ENCODE results near the gene DUS2.

DUS2 gene

GRCh38 chr16:68047987-68048386, 24.9 kb downstream of the DUS2 start:
- no peak for FAIRE-seq

DNA sequence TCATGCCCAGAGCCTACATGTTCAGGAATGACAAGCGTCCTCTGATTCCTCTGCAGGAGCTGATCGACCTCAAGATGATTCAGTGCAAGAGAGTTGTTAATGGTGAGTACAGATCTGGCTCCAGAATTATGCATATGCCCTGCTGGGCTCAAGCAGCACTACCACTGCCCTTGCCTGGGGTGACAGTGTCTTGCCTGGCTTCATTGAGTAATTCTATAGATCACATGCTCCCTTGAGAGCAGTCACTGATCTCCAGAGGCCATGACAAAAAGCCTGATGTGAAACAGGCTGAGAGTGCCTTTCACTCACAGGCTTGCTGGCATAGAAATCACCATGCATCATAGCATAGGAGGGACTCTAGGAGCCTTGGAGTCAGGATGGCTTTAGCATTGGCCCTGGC, 26.4 kb downstream of the DUS2 start:
- no peak for FAIRE-seq

- no peak for FAIRE-seq
These were observed 32.3 kb downstream of the DUS2 start for GRCh38 chr16:68055395-68055794.

DNA sequence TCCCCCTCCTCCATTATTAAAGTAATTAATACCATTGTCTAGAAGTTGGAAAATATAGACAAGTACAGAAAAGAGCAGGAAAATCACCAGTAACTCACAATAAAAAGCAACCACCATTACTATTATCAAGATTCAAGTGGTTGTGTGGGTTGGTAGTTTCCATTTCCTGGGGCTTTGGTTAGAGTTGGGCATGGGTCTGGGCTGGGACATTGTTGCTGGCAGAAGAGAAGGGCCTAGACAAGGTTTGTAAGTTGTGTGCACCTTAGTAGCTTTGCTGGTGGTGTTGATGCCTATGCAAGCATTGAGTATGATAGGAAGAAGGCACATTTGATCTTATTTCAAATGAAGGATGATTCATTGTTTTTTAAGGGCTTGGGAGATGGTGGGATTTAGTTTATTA, 36.7 kb downstream of the DUS2 start:
- no peak for FAIRE-seq

- no peak for FAIRE-seq
These were observed 38.3 kb downstream of the DUS2 start for GRCh38 chr16:68061396-68061795.

DNA sequence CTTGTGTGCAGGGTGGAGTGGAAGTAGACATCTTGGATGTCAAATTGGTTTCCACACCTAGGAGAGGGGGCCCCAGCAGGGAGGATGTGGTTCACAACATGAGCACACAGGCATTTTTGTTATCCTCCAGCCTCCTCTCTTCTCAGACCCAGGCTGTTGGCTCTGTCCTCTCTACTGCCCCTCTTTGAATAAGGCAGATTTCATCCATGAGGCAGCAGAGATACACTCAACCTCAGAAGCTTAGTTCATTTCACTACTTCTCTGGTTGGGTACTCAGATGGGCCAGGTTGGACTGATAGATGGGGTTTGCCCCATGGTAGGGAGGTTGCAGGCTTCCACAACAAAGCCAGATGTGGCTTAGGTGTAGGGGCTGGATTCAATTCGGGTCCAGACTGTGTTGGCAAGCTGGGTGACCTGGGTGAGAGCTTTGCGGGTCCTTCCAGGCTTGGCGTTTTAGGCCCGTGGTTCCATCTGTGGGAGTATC, 39.9 kb downstream of the DUS2 start:
- no peak for FAIRE-seq

DNA sequence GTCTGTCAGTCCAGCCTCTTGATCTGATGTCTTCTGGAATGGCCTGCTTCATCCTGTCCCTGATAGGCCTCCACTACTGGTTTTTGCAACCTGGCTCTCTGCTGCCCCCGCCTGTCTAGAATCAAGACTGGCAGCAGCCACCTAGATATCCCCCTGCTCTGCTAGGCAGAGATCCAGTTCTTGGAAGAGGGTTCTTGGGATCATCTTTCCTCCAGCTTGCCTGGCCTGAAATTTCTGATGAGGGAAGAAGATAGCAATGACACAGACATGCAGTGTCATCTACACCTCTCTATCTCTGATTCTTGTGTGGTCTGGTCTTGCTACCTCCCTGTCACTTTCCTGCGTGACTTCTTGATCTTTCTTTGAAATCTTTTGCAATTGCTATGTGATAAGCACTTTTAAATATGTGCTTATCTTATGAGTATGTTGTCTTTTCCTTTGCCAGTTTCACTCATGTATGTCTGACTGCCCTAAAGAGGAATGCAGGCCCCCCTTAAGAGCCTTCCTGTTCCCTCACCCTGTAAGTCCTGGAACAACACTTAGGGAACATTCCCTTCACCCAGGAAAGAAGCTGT, 41.8 kb downstream of the DUS2 start:
- no peak for FAIRE-seq

GRCh38 chr16:68065716-68066305, 42.7 kb downstream of the DUS2 start:
- no peak for FAIRE-seq

GRCh38 chr16:68066763-68067162, 43.7 kb downstream of the DUS2 start:
- no peak for FAIRE-seq

GRCh38 chr16:68068926-68069325, 45.8 kb downstream of the DUS2 start:
- FAIRE-seq, result no peak

- FAIRE-seq, result no peak
These were observed 46.6 kb downstream of the DUS2 start for GRCh38 chr16:68069511-68070248.

DNA sequence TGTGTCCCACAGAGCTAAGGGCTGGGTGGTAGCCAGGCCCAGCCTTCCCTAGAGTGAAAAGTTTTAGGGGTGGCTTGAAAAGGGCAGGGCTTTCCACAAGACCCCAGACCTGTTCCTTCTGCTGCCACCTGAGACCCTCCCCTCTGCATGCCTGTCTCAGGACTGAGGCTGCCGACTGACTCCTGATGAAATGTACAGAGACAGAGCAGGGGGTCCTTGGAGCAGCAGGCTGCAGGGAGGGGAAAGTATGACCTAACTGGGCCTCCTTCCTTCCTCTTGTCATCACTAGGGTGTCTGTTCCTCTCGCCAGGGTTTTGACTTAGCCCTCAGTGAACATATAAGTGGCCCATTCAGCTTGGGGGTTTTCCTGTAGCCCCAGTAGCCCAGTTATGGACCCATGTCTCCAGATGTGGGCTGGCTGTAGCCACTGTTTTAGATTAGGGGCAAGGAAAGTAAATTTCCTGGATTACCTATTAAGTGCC, 47.2 kb downstream of the DUS2 start:
- FAIRE-seq, result no peak

DNA sequence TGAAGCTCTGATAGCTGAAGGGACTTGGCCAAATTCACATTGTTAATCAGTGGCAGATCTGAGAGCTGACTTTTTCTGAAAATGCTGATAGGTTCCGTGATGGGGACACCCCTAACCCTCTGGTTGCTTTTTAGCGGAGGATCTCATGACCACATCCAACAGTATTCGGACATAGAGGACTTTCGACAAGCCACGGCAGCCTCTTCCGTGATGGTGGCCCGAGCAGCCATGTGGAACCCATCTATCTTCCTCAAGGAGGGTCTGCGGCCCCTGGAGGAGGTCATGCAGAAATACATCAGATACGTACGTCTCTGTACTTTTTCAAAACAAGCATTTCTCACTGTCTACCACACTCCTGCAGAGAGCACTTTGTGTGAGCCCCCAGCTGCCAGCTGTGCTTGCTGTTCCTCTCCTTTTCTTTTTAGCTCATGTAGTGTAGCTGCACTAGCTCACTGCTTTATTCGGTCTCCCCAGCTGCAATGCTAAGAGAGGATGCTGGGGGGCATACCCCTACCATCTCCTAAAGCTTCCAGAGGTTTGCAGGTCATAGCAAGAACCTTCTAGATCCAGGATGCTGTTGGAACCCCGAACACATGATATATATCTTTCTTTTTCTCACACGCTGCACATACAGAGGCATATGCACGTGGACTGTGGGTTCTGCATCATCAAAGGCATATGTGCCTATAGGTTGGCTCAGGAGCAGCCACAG, 47.9 kb downstream of the DUS2 start:
- FAIRE-seq, result no peak

- no peak for FAIRE-seq
These were observed 48.4 kb downstream of the DUS2 start for GRCh38 chr16:68071518-68071901.

DNA sequence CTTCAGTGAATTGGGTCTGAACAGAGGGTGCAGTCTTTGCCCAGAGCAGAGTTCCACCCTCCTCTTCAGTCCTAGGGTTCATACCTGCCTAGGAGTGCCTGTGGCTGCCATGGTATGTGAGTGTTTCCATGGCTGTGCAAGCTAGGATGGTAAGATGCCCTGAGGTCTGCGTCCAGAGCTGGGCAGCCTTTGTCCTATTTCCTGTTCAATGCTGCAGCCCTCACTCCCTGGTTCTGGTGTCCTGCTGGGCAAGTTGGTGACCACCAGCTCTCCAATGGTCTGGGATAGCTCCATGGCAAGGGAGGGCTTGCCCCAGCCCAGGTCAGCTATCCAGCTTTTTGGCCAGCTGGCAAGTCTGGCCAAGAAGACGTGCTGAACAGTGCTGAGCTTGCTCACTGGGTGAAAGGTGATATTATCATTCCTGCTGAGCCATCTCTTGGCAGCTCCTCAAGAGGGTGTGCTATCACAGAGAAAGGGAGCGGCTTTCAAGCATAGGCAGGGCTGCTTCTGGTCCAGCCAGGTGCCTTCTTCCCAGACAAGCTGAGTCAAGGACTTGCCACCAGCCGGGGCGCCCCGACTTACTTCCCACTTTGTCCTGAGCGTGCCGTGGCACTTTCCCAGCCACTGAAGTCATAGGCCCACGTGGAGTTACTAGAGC, 49.1 kb downstream of the DUS2 start:
- FAIRE-seq, result no peak

DNA sequence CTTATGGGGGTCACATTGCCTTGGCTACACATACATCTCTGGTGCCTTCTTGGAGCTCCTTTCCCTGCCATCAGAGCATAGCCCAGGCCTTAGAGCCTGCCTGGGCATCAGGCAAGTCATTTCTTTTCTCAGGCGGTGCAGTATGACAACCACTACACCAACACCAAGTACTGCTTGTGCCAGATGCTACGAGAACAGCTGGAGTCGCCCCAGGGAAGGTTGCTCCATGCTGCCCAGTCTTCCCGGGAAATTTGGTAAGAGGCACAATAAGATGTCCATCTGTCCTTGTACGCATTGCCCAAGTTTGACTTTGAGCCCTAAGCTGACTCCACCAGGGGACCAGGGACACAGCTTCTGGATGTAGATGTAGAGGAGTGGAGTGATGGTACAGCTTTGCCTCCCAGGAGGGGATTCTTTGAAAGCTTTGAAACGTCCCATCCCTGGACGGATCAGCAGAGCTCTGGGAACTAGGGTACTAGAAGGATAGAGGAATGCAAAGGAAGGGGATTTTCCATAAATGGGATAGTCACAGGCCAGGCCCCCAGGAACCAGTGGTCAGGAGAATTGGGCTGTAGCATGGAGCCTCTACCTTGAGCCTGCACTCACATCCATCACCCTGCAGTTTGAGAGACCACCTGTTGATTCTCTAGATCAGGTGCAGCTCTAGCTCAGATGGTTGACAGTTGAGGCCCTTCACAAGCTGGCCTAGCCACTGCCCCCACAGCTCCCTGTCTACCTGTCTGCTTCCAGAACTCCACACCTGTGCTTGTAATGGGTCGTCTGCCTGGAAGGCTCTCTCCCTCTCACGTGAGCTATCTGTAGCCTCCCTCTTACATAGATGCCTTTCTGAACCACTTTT, 51.0 kb downstream of the DUS2 start:
- FAIRE-seq, result no peak

- no peak for FAIRE-seq
These were observed 51.9 kb downstream of the DUS2 start for GRCh38 chr16:68074850-68075555.

DNA sequence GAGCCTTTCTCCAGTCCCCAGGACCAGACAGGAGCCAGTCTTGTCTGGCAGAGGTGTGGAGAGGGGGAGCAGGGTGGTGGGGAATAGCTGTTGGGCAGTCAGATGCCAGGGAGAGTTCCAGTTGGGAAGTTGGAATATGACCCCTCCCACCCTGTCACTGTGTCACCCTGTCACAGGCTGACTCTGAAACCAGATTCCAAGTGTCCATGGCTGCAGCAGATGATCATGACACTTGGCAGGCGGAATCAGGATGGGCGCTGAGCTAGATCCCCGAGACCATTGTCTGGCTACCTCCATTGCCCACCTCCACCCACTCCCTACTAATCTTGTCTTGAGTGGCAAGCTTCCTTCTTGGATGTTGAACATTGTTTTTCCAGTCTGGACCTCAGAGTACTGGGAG, 52.9 kb downstream of the DUS2 start:
- FAIRE-seq, result no peak

DNA sequence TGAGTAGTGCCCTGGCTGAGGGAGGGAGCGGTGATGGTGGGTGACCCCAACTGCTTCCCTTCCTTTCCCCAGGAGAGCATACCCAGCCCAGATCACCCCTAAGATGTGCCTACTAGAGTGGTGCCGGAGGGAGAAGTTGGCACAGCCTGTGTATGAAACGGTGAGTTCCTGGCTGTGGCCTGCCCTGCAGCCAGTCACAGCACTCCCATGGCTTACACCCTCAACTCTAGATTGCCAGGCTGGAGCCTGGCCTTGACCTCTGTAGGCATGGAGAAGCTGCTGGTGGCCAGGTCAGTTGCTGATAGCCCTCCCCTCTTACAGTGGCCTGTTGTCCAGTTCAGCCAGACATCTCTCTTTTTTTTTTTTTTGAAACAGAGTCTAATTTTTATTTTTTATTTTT, 53.5 kb downstream of the DUS2 start:
- no peak for FAIRE-seq

DNA sequence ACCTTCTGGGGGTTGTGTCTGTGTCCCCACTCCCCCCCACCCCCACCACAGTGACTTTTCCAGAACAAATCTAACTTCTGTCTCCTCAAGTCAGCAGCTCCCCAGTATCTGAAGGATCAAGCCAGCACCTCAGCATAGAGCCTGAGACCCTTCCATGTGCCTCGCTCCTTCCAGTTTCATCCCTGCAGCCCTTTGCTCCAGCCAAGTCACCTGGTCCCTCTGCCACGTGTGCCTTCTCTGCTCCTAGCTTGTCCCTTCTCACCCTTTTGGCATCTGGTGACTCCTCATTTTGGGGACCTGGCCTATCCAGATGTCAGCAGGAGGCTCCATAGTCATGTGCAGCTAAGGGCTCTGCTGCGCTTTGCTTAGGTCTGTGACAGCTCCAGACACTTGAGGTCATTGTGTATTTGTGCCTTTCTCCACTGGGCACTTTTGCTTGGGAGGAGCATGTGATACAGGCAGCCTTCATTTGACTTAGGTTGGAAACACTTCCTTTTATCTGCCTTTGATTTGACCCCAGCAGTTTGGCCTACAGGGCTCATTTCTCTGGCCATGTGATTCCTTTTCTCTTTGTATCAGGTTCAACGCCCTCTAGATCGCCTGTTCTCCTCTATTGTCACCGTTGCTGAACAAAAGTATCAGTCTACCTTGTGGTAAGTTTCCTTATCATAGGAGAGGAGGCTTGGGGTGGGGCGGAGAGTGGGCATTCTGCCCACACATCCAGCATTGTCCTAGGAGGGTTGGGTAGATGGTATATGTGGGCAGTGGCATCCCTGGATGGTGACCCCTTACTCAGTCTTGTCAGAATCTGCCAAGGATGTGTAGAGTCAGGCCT, 55.0 kb downstream of the DUS2 start:
- no peak for FAIRE-seq
